GM23338 (cell line): ENCODE data around the gene LRRC18. TPM values are rescaled to one million over a fixed set of nuclear protein-coding genes. Genes with fewer than 3 reads are reported as not detected.

ENCODE experiments used
- ATAC-seq: fragments of 200-7000 bp; cut with Tn5 transposase; 3 replicates; pipeline ENCODE4 v1.9.1; 2020
- DNase-seq: peaks from one replicate; pipeline ENCODE4 v3.0.0-alpha.2; 2015; ENCODE audit warnings: low spot score
- H2AFZ ChIP-seq: fragments of 200-600 bp; sonication (generic); 2 replicates; pipeline ENCODE4 v1.8.0; 2016; ENCODE audit warnings: antibody characterized with exemption, mild to moderate bottlenecking, moderate library complexity
- H3F3A ChIP-seq: fragments of 200-600 bp; sonication (generic); replicated peaks from 2 replicates; pipeline ENCODE4 v1.8.0; 2017; ENCODE audit warnings: antibody characterized with exemption, mixed run types, low read depth
- H3K27ac ChIP-seq: fragments of 200-600 bp; sonication (generic); 2 replicates; pipeline ENCODE4 v1.6.1; 2016; ENCODE audit warnings: low read depth
- H3K27me3 ChIP-seq: fragments of 200-600 bp; sonication (generic); 2 replicates; pipeline ENCODE4 v1.8.0; 2016; ENCODE audit warnings: mild to moderate bottlenecking, mixed run types, moderate library complexity; ENCODE audit not compliant: insufficient read depth
- H3K36me3 ChIP-seq: fragments of 200-600 bp; sonication (generic); 2 replicates; pipeline ENCODE4 v1.8.0; 2016; ENCODE audit warnings: mild to moderate bottlenecking; ENCODE audit not compliant: insufficient read depth
- H3K4me1 ChIP-seq: fragments of 200-600 bp; sonication (generic); 2 replicates; pipeline ENCODE4 v1.8.0; 2016; ENCODE audit warnings: mild to moderate bottlenecking, moderate library complexity; ENCODE audit not compliant: insufficient read depth
- H3K4me2 ChIP-seq: fragments of 200-600 bp; sonication (generic); 2 replicates; pipeline ENCODE4 v1.7.1; 2017; ENCODE audit warnings: mixed run types
- H3K4me3 ChIP-seq: fragments of 200-600 bp; sonication (generic); 2 replicates; pipeline ENCODE4 v1.6.1; 2016; ENCODE audit warnings: mixed run types
- H3K79me2 ChIP-seq: fragments of 200-600 bp; sonication (generic); replicated peaks from 2 replicates; pipeline ENCODE4 v1.8.0; 2017; ENCODE audit warnings: mild to moderate bottlenecking; ENCODE audit not compliant: insufficient read depth
- H3K9me2 ChIP-seq: fragments of 200-600 bp; sonication (generic); 2 replicates; pipeline ENCODE4 v1.8.0; 2017; ENCODE audit not compliant: insufficient read depth
- H4K20me1 ChIP-seq: fragments of 200-600 bp; sonication (generic); replicated peaks from 2 replicates; pipeline ENCODE4 v1.8.0; 2017; ENCODE audit warnings: mild to moderate bottlenecking; ENCODE audit not compliant: insufficient read depth
- H3K27ac Mint-ChIP-seq: 2 replicates; pipeline ENCODE4 v1.8.0; 2020; ENCODE audit warnings: inconsistent platforms, mild to moderate bottlenecking, moderate library complexity, mixed read lengths
- H3K27me3 Mint-ChIP-seq: 3 replicates; pipeline ENCODE4 v1.8.0; 2022; ENCODE audit warnings: low read depth, mild to moderate bottlenecking, moderate library complexity, mixed read lengths, inconsistent platforms; ENCODE audit not compliant: insufficient read depth, poor library complexity
- H3K36me3 Mint-ChIP-seq: 3 replicates; pipeline ENCODE4 v1.8.0; 2021; ENCODE audit warnings: low read depth, mild to moderate bottlenecking, inconsistent platforms, moderate library complexity, mixed read lengths
- H3K4me1 Mint-ChIP-seq: 3 replicates; pipeline ENCODE4 v1.8.0; 2020; ENCODE audit warnings: mild to moderate bottlenecking, inconsistent platforms, mixed read lengths
- H3K4me3 Mint-ChIP-seq: 3 replicates; pipeline ENCODE4 v1.8.0; 2021; ENCODE audit warnings: moderate library complexity, mild to moderate bottlenecking, inconsistent platforms, mixed read lengths
- H3K9me3 Mint-ChIP-seq: 3 replicates; pipeline ENCODE4 v1.8.0; 2020; ENCODE audit warnings: moderate library complexity, mild to moderate bottlenecking, inconsistent platforms, mixed read lengths
- CREB1 ChIP-seq: fragments of 250-450 bp; sonication (Bioruptor Pico); IDR thresholded peaks from 2 replicates; pipeline ENCODE4 v1.5.0; 2020; ENCODE audit warnings: low read depth, mild to moderate bottlenecking, moderate library complexity
- ETS1 ChIP-seq: IDR thresholded peaks from 2 replicates; pipeline ENCODE4 v1.6.1; 2016; ENCODE audit warnings: antibody characterized with exemption
- EZH2 ChIP-seq: fragments of 200-600 bp; sonication (generic); IDR thresholded peaks from one replicate; pipeline ENCODE4 v1.8.0; 2017; ENCODE audit warnings: antibody characterized with exemption, mild to moderate bottlenecking, low read depth; ENCODE audit not compliant: unreplicated experiment
- EZH2phosphoT487 ChIP-seq: fragments of 200-600 bp; sonication (generic); IDR thresholded peaks from one replicate; pipeline ENCODE4 v1.8.1; 2018; ENCODE audit warnings: antibody characterized with exemption; ENCODE audit not compliant: unreplicated experiment
- JUNB ChIP-seq: IDR thresholded peaks from one replicate; pipeline ENCODE4 v1.6.1; 2016; ENCODE audit warnings: antibody characterized with exemption; ENCODE audit not compliant: unreplicated experiment
- NANOG ChIP-seq: IDR thresholded peaks from 2 replicates; pipeline ENCODE4 v1.6.1; 2016; ENCODE audit warnings: antibody characterized with exemption, borderline replicate concordance
- POLR2AphosphoS5 ChIP-seq: IDR thresholded peaks from 2 replicates; pipeline ENCODE4 v1.6.1; 2016; ENCODE audit warnings: antibody characterized with exemption, low read depth
- ZNF114 ChIP-seq: fragments of 250-450 bp; sonication (Bioruptor Pico); IDR thresholded peaks from 2 replicates; pipeline ENCODE4 v1.5.0; 2020; ENCODE audit warnings: mild to moderate bottlenecking, moderate library complexity
- ZNF331 ChIP-seq: fragments of 250-450 bp; sonication (Bioruptor Pico); IDR thresholded peaks from 2 replicates; pipeline ENCODE4 v1.5.0; 2020; ENCODE audit warnings: low read depth, mild to moderate bottlenecking, moderate library complexity
- polyA plus RNA-seq: library from polyadenylated mRNA; unstranded; fragments of >200 nt; fragmentation: Nextera tagmentation; extraction: Ambion mirVana; gene quantifications from 2 replicates; pipeline ENCODE4 v1.2.1, GENCODE V29; 2016
- total RNA-seq: library from RNA; depleted of rRNA; stranded (reverse); fragments of >200 nt; shearing (Covaris generic); gene quantifications from 2 replicates; pipeline ENCODE4 v1.2.3, GENCODE V29; 2014
- TF ChIP-seq, protein P1 (sequence below), 2 experiments: fragments of 200-600 bp in 1 of 2; sonication (generic) in 1 of 2; conservative IDR thresholded peaks; 2 replicates each; pipeline versions ENCODE4 v1.5.1 to v1.6.1; 2016 to 2017; ENCODE audit warnings: antibody characterized with exemption in 2 of 2, low read depth in 2 of 2, mild to moderate bottlenecking in 2 of 2, moderate library complexity in 1 of 2
- TF ChIP-seq, protein P2 (sequence below): IDR thresholded peaks from one replicate; pipeline ENCODE4 v1.6.1; 2018; ENCODE audit warnings: antibody characterized with exemption; ENCODE audit not compliant: unreplicated experiment

Gene LRRC18
- total and polyA plus RNA-seq, 2 experiments from 2014 or later = not detected

GRCh38 chr10:48964038-48964437 lies 24.4 kb upstream of the LRRC18 start:
- Mint-ChIP-seq H3K9me3 (peaks cover 2% of the 10 kb centered on the region; the same call in 1 of the 3 replicates), H3K27me3 (peaks cover 8% of the 10 kb centered on the region), H3K4me3 (no peak overlapping the region), H3K27ac (no peak overlapping the region), H3K4me1 (no peaks in the 10 kb centered on the region), H3K36me3 (no peaks in the 10 kb centered on the region)
- no peaks in the 10 kb centered on the region for H3K9me2 ChIP-seq
- H2AFZ ChIP-seq = no peak overlapping the region
- H3K4me2 ChIP-seq = no peak overlapping the region
- H3K27me3 ChIP-seq = no peaks in the 10 kb centered on the region
- TF ChIP-seq, protein P1, sequence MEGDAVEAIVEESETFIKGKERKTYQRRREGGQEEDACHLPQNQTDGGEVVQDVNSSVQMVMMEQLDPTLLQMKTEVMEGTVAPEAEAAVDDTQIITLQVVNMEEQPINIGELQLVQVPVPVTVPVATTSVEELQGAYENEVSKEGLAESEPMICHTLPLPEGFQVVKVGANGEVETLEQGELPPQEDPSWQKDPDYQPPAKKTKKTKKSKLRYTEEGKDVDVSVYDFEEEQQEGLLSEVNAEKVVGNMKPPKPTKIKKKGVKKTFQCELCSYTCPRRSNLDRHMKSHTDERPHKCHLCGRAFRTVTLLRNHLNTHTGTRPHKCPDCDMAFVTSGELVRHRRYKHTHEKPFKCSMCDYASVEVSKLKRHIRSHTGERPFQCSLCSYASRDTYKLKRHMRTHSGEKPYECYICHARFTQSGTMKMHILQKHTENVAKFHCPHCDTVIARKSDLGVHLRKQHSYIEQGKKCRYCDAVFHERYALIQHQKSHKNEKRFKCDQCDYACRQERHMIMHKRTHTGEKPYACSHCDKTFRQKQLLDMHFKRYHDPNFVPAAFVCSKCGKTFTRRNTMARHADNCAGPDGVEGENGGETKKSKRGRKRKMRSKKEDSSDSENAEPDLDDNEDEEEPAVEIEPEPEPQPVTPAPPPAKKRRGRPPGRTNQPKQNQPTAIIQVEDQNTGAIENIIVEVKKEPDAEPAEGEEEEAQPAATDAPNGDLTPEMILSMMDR (conservative IDR thresholded peaks at IDR 0.05; ENCODE audit: low read depth in 2 of 2) = no peak
- TF ChIP-seq NANOG (no peak), ZNF114 (CRISPR knock-in tag) (no peak), POLR2AphosphoS5 (no peak), EZH2 (no peak), ETS1 (no peak), ZNF331 (CRISPR knock-in tag) (no peak), CREB1 (no peak), JUNB (no peak), EZH2phosphoT487 (no peak)
- TF ChIP-seq, protein P2, sequence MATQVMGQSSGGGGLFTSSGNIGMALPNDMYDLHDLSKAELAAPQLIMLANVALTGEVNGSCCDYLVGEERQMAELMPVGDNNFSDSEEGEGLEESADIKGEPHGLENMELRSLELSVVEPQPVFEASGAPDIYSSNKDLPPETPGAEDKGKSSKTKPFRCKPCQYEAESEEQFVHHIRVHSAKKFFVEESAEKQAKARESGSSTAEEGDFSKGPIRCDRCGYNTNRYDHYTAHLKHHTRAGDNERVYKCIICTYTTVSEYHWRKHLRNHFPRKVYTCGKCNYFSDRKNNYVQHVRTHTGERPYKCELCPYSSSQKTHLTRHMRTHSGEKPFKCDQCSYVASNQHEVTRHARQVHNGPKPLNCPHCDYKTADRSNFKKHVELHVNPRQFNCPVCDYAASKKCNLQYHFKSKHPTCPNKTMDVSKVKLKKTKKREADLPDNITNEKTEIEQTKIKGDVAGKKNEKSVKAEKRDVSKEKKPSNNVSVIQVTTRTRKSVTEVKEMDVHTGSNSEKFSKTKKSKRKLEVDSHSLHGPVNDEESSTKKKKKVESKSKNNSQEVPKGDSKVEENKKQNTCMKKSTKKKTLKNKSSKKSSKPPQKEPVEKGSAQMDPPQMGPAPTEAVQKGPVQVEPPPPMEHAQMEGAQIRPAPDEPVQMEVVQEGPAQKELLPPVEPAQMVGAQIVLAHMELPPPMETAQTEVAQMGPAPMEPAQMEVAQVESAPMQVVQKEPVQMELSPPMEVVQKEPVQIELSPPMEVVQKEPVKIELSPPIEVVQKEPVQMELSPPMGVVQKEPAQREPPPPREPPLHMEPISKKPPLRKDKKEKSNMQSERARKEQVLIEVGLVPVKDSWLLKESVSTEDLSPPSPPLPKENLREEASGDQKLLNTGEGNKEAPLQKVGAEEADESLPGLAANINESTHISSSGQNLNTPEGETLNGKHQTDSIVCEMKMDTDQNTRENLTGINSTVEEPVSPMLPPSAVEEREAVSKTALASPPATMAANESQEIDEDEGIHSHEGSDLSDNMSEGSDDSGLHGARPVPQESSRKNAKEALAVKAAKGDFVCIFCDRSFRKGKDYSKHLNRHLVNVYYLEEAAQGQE = no peak
- no peak for DNase-seq
- no peaks in the 10 kb centered on the region for H3K36me3 ChIP-seq
- no peaks in the 10 kb centered on the region for H4K20me1 ChIP-seq
- no peaks in the 10 kb centered on the region for H3K79me2 ChIP-seq
- no peak overlapping the region for H3K4me3 ChIP-seq
- no peaks in the 10 kb centered on the region for H3K4me1 ChIP-seq
- H3F3A ChIP-seq = no peaks in the 10 kb centered on the region
- ATAC-seq = no peak
- no peak overlapping the region for H3K27ac ChIP-seq
